Trophoblast cell (in vitro differentiated cells and primary cell): ENCODE data around the gene SYTL2.
A peak's percentile ranks its signal among the peaks of the same experiment; 100 is the strongest.

Experiments
- DNase-seq, 2 donors: peaks; one replicate each; pipeline ENCODE4 v3.0.0-alpha.2; 2016
- H2AFZ ChIP-seq: 2 replicates; pipeline ENCODE4 v1.6.1; 2013; ENCODE audit warnings: low read length, moderate library complexity, mild to moderate bottlenecking; ENCODE audit not compliant: insufficient read depth, poor library complexity
- H2AK5ac ChIP-seq: 2 replicates; pipeline ENCODE4 v1.6.1; 2013; ENCODE audit warnings: mild to moderate bottlenecking, low read length
- H2BK120ac ChIP-seq: 2 replicates; pipeline ENCODE4 v1.6.1; 2013; ENCODE audit warnings: low read length, mild to moderate bottlenecking, moderate library complexity; ENCODE audit not compliant: insufficient read depth, poor library complexity
- H2BK12ac ChIP-seq: 2 replicates; pipeline ENCODE4 v1.6.1; 2013; ENCODE audit warnings: mild to moderate bottlenecking, low read length, moderate library complexity
- H2BK5ac ChIP-seq: 2 replicates; pipeline ENCODE4 v1.6.1; 2013; ENCODE audit warnings: low read length, low read depth, moderate library complexity, mild to moderate bottlenecking; ENCODE audit not compliant: poor library complexity
- H3K14ac ChIP-seq: 2 replicates; pipeline ENCODE4 v1.6.1; 2013; ENCODE audit warnings: mild to moderate bottlenecking, low read length
- H3K18ac ChIP-seq: 2 replicates; pipeline ENCODE4 v1.6.1; 2013; ENCODE audit warnings: mild to moderate bottlenecking, low read length
- H3K23ac ChIP-seq: 2 replicates; pipeline ENCODE4 v1.6.1; 2013; ENCODE audit warnings: low read length
- H3K27ac ChIP-seq: 2 replicates; pipeline ENCODE4 v1.5.1; 2013; ENCODE audit warnings: low read depth, mild to moderate bottlenecking, inconsistent platforms, low read length, moderate library complexity
- H3K27me3 ChIP-seq: 2 replicates; pipeline ENCODE4 v1.6.1; 2013; ENCODE audit warnings: inconsistent platforms, mild to moderate bottlenecking, low read length, moderate library complexity; ENCODE audit not compliant: insufficient read depth
- H3K36me3 ChIP-seq, 2 experiments: 1 replicate in 1 of 2; 2 replicates in 1 of 2; pipeline ENCODE4 v1.6.1; 2013; ENCODE audit warnings: low read length in 2 of 2, mild to moderate bottlenecking in 2 of 2, moderate library complexity in 1 of 2; ENCODE audit not compliant: insufficient read depth in 2 of 2, control insufficient read depth in 1 of 2
- H3K4ac ChIP-seq: 2 replicates; pipeline ENCODE4 v1.6.1; 2013; ENCODE audit warnings: low read depth, mild to moderate bottlenecking, low read length, moderate library complexity
- H3K4me1 ChIP-seq, 2 experiments: 1 replicate in 1 of 2; 2 replicates in 1 of 2; pipeline ENCODE4 v1.6.1; 2013; ENCODE audit warnings: low read length in 2 of 2, mild to moderate bottlenecking in 2 of 2, moderate library complexity in 1 of 2; ENCODE audit not compliant: insufficient read depth in 2 of 2, control insufficient read depth in 1 of 2
- H3K4me2 ChIP-seq: 2 replicates; pipeline ENCODE4 v1.6.1; 2013; ENCODE audit warnings: inconsistent platforms, mild to moderate bottlenecking, low read length, moderate library complexity
- H3K4me3 ChIP-seq: 2 replicates; pipeline ENCODE4 v1.5.1; 2013; ENCODE audit warnings: mild to moderate bottlenecking, low read depth, low read length, inconsistent platforms
- H3K79me1 ChIP-seq: one replicate; pipeline ENCODE4 v1.6.1; 2013; ENCODE audit warnings: low read length
- H3K79me2 ChIP-seq: 2 replicates; pipeline ENCODE4 v1.6.1; 2013; ENCODE audit warnings: low read length, mild to moderate bottlenecking; ENCODE audit not compliant: control insufficient read depth, insufficient read depth, poor library complexity
- H3K9ac ChIP-seq: 2 replicates; pipeline ENCODE4 v1.6.1; 2013; ENCODE audit warnings: mild to moderate bottlenecking, low read length
- H3K9me3 ChIP-seq: 2 replicates; pipeline ENCODE4 v1.6.1; 2013; ENCODE audit warnings: low read depth, mild to moderate bottlenecking, control low read depth, inconsistent platforms, low read length; ENCODE audit not compliant: insufficient read depth
- H4K12ac ChIP-seq: 2 replicates; pipeline ENCODE4 v1.6.1; 2013; ENCODE audit warnings: low read depth, mild to moderate bottlenecking, low read length, moderate library complexity
- H4K8ac ChIP-seq: 2 replicates; pipeline ENCODE4 v1.6.1; 2013; ENCODE audit warnings: low read depth, mild to moderate bottlenecking, low read length, moderate library complexity
- H4K91ac ChIP-seq: one replicate; pipeline ENCODE4 v1.6.1; 2013; ENCODE audit warnings: low read depth, mild to moderate bottlenecking, low read length, moderate library complexity
- WGBS: extraction: QIAGEN DNeasy Blood & Tissue Kit; methylation state at CpG from one replicate; pipeline ENCODE4 v1.1.7; 2013; ENCODE audit warnings: missing lambda C conversion rate; ENCODE audit not compliant: insufficient read length, insufficient coverage; ENCODE audit errors: extremely low coverage; 5-methylcytosine and 5-hydroxymethylcytosine counted together

The SYTL2 gene

DNA sequence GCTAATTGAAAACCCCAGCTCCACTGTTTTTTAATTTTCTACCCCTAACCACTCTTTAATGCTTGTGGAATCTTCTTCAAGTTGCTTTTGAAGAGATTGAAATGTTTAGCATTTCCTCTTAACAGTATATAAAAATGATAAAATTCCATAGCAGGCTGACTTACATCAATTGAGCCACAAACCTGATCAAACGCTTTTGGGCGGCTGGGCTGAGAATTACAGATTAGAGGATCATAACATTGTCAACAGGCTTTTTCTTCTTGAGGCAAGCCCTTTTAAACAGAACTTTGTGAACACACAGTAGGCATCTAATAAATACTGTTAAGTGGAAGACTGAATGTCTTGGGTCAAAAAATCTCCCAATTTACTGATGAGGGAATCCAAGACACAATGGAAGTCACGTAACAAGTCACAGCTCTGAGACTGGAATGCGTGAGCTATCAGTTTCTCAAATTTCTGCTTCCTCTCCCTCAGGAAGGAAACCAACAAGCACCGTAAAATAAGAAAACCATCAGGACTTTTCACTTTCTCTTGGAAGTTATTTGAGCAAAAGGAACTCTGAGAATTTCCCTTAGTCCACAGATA, 75.0 kb downstream of the SYTL2 start:
- Histone ChIP-seq H4K8ac (no peak overlapping the region), H3K79me1 (no peaks in the 10 kb centered on the region), H3K18ac (no peak overlapping the region), H3K14ac (no peak overlapping the region), H3K79me2 (no peaks in the 10 kb centered on the region), H2BK12ac (no peak overlapping the region), H4K12ac (no peak overlapping the region), H3K4me1 (peaks cover 0 to 2% of the 10 kb centered on the region in 2 experiments), H3K4ac (no peak overlapping the region), H3K4me3 (no peak overlapping the region), H3K36me3 (no peaks in the 10 kb centered on the region), H2BK5ac (no peak overlapping the region), H3K4me2 (no peak overlapping the region), H2BK120ac (no peak overlapping the region), H3K9me3 (no peaks in the 10 kb centered on the region), H3K23ac (no peak overlapping the region), H2AK5ac (no peak overlapping the region), H3K27ac (no peak overlapping the region), H2AFZ (no peak overlapping the region), H3K27me3 (no peaks in the 10 kb centered on the region), H3K9ac (no peak overlapping the region), H4K91ac (no peak overlapping the region)
- no CpG with 5 or more reads among the region's 5 CpGs for WGBS
- peak in 1 of 2 donors; percentile 40 for DNase-seq

DNA sequence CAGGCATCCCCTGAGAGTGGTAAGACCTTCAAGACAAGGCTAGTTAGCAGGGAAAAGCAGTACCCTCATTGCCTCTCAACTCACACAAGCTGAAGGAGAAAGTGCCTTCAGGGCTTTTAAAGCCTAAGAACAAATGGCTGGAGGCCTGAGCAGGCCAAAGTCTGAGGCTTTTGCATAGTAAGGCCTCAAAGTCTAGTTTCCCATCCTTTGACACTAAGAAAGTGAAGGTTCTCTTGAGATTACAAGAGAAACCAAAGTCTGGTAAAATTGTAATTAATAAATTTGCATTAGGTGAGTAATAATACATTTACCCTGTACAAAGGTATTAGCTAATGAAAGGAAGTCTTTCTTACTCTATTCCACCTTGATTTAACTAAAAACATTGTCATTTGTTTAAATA, 78.0 kb downstream of the SYTL2 start:
- Histone ChIP-seq H3K79me1 (no peaks in the 10 kb centered on the region), H2AK5ac (no peak overlapping the region), H3K23ac (no peak overlapping the region), H3K4me1 (peaks cover 0 to 2% of the 10 kb centered on the region in 2 experiments), H3K4ac (no peak overlapping the region), H2AFZ (no peak overlapping the region), H3K4me3 (no peak overlapping the region), H3K9ac (no peak overlapping the region), H3K14ac (no peak overlapping the region), H2BK12ac (no peak overlapping the region), H3K9me3 (no peaks in the 10 kb centered on the region), H3K36me3 (no peaks in the 10 kb centered on the region), H2BK120ac (no peak overlapping the region), H3K79me2 (no peaks in the 10 kb centered on the region), H3K27ac (no peak overlapping the region), H3K18ac (no peak overlapping the region), H4K8ac (no peak overlapping the region), H4K91ac (no peak overlapping the region), H2BK5ac (no peak overlapping the region), H3K27me3 (no peaks in the 10 kb centered on the region), H3K4me2 (no peak overlapping the region), H4K12ac (no peak overlapping the region)
- DNase-seq: peak in 1 of 2 donors; percentile 36

DNA sequence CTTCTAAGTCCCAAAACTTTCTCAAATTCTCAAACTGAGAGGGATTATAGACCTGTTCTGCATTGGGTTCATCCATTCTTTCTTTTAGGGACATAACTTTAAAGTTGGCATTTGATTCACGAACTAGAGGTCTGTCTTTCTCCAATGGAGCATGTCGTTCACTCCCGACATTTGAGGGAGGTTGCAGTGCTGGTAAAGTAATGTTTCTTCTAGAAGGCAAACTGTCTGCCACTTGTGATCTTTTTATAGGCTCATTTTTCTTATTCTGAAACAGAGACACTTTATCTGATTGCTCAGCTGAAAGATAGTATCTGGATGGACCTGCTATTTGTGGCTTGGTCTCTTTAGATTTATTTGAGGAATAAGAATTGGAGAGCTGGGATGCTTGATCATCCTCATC, 84.6 kb downstream of the SYTL2 start:
- Histone ChIP-seq H3K79me2 (no peaks in the 10 kb centered on the region), H3K23ac (no peak overlapping the region), H3K14ac (no peak overlapping the region), H3K18ac (no peak overlapping the region), H4K12ac (no peak overlapping the region), H3K4me3 (no peak overlapping the region), H3K27ac (no peak overlapping the region), H3K79me1 (peaks cover 3% of the 10 kb centered on the region), H3K36me3 (no peaks in the 10 kb centered on the region), H3K9ac (no peak overlapping the region), H2BK120ac (no peak overlapping the region), H3K9me3 (no peaks in the 10 kb centered on the region), H4K8ac (no peak overlapping the region), H2AK5ac (no peak overlapping the region), H2BK5ac (no peak overlapping the region), H3K4me2 (no peak overlapping the region), H2AFZ (no peak overlapping the region), H3K4me1 (peaks cover 0 to 1% of the 10 kb centered on the region in 2 experiments), H3K4ac (no peak overlapping the region), H4K91ac (no peak overlapping the region), H3K27me3 (no peaks in the 10 kb centered on the region), H2BK12ac (peak overlapping the region; percentile 64)
- no peak for DNase-seq
- WGBS: no CpG with 5 or more reads among the region's 3 CpGs

- H4K12ac ChIP-seq: no peak overlapping the region
- no CpG with 5 or more reads among the region's 3 CpGs for WGBS
- no peaks in the 10 kb centered on the region for H3K36me3 ChIP-seq
- no peak overlapping the region for H3K4ac ChIP-seq
- peaks cover 0 to 1% of the 10 kb centered on the region in 2 experiments for H3K4me1 ChIP-seq
- no peak overlapping the region for H2AK5ac ChIP-seq
- H3K23ac ChIP-seq: no peak overlapping the region
- H4K91ac ChIP-seq: peak overlapping the region; percentile 18
- H4K8ac ChIP-seq: peak overlapping the region; percentile 23
- no peak overlapping the region for H3K4me2 ChIP-seq
- H3K18ac ChIP-seq: no peak overlapping the region
- no peak overlapping the region for H3K27ac ChIP-seq
- H3K14ac ChIP-seq: no peak overlapping the region
- H3K9me3 ChIP-seq: no peaks in the 10 kb centered on the region
- H2BK12ac ChIP-seq: no peak overlapping the region
- no peak overlapping the region for H3K4me3 ChIP-seq
- no peaks in the 10 kb centered on the region for H3K79me2 ChIP-seq
- H3K79me1 ChIP-seq: peaks cover 3% of the 10 kb centered on the region
- peak in 1 of 2 donors; percentile 82 for DNase-seq
- H3K9ac ChIP-seq: no peak overlapping the region
- H2BK120ac ChIP-seq: peak overlapping the region; percentile 38
- no peaks in the 10 kb centered on the region for H3K27me3 ChIP-seq
- no peak overlapping the region for H2BK5ac ChIP-seq
- no peak overlapping the region for H2AFZ ChIP-seq
Measured at GRCh38 chr11:85725510-85726258, 85.3 kb downstream of the SYTL2 start.
